ENCODE measurements around the gene IFNAR1. TPM values are rescaled to one million over a fixed set of nuclear protein-coding genes. Genes with fewer than 3 reads are reported as not detected.

Gene IFNAR1
- total RNA-seq, 1 donor from 2014 or later, result 20.4 TPM

DNA sequence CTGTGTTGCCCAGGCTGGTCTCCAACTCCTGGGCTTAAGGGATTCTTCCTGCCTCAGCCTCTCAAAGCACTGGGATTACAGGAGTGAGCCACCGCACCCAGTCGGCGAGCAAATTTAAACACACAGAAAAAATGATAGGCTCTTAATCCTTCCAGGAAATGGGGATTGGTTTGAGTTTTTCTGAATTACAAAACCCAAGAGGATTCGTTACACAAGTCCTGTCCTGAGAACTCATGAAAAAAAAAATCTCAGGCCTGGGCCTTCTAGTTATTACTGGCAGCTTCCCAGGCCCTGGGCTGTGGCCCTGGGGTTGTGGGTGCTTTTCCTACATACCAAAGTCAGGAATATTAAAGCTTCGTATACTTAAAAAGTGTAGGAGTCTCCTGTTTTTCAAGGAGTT is 72.2 kb downstream of the IFNAR1 start:
- no peak for DNase-seq (ENCODE audit: extremely low spot score in 2 of 2)
- no peaks in the 10 kb centered on the region for H3K9me3 ChIP-seq
- H3K27me3 ChIP-seq, result no peaks in the 10 kb centered on the region
- intact Hi-C loops (cut with DNase I), result no loop called here
- no peak overlapping the region for H3K4me3 ChIP-seq
- TF ChIP-seq, protein P1, sequence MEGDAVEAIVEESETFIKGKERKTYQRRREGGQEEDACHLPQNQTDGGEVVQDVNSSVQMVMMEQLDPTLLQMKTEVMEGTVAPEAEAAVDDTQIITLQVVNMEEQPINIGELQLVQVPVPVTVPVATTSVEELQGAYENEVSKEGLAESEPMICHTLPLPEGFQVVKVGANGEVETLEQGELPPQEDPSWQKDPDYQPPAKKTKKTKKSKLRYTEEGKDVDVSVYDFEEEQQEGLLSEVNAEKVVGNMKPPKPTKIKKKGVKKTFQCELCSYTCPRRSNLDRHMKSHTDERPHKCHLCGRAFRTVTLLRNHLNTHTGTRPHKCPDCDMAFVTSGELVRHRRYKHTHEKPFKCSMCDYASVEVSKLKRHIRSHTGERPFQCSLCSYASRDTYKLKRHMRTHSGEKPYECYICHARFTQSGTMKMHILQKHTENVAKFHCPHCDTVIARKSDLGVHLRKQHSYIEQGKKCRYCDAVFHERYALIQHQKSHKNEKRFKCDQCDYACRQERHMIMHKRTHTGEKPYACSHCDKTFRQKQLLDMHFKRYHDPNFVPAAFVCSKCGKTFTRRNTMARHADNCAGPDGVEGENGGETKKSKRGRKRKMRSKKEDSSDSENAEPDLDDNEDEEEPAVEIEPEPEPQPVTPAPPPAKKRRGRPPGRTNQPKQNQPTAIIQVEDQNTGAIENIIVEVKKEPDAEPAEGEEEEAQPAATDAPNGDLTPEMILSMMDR (IDR thresholded peaks at IDR 0.05), result no peak
- TF ChIP-seq POLR2AphosphoS5 (IDR thresholded peaks at IDR 0.05; ENCODE audit: insufficient read depth in 1 of 2, low read depth in 1 of 2) (no peak), POLR2A (IDR thresholded peaks at IDR 0.05) (no peak)
- no peaks in the 10 kb centered on the region for H3K36me3 ChIP-seq
- peaks cover 10% of the 10 kb centered on the region for H3K4me1 ChIP-seq
- no peak overlapping the region for H3K27ac ChIP-seq

DNA sequence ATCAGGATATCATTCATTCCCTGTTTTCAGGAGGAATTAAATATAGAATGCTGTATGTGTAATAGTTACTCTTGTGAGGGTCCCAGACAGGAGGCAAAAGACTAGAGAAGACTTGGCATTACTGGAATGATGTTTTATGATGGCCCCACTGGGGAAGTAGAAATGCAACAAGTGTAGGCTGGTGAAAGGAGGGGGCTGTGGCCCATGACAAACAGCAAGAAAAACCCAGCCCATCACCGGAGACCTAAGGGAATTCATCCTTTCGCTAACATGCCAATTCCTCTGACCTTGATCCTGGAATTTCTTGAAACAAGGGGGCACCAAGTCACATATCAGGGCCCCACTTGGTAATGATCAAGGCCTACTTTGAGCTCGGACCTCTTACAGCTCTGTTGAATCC is 72.9 kb downstream of the IFNAR1 start:
- Histone ChIP-seq H3K36me3 (no peaks in the 10 kb centered on the region), H3K9me3 (no peaks in the 10 kb centered on the region), H3K27ac (no peak overlapping the region), H3K4me3 (no peak overlapping the region), H3K4me1 (peaks cover 17% of the 10 kb centered on the region), H3K27me3 (no peaks in the 10 kb centered on the region)
- no peak for TF ChIP-seq POLR2A (IDR thresholded peaks at IDR 0.05)
- TF ChIP-seq, protein P1 (IDR thresholded peaks at IDR 0.05), result no peak
- TF ChIP-seq POLR2AphosphoS5 (IDR thresholded peaks at IDR 0.05; ENCODE audit: insufficient read depth in 1 of 2, low read depth in 1 of 2), result no peak
- no peak for DNase-seq (ENCODE audit: extremely low spot score in 2 of 2)
- intact Hi-C loops (cut with DNase I), result no loop called here

DNA sequence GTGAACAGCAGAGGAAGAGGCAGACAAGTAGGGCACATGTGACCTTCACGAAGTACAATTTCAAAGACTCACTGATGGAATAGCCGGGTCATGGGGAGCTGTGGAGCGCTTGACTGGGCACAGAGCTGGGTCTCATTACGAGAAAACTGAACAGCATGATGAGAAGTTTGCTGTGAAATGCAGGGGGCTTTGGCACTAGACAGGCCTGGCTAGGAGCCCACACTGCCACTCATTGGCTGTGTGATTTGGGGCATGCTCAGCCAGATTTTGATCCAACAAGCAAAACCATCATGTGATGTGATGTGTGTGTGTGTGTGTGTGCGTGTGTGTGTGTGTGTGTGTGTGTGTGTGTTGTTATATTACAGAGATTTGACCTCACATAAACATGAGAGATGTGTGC is 73.6 kb downstream of the IFNAR1 start:
- intact Hi-C loops (cut with DNase I), result no loop called here
- no peaks in the 10 kb centered on the region for H3K36me3 ChIP-seq
- no peak overlapping the region for H3K4me3 ChIP-seq
- H3K27me3 ChIP-seq, result no peaks in the 10 kb centered on the region
- no peaks in the 10 kb centered on the region for H3K9me3 ChIP-seq
- TF ChIP-seq, protein P1 (IDR thresholded peaks at IDR 0.05), result no peak
- no peak for TF ChIP-seq POLR2AphosphoS5 (IDR thresholded peaks at IDR 0.05; ENCODE audit: insufficient read depth in 1 of 2, low read depth in 1 of 2)
- no peak for TF ChIP-seq POLR2A (IDR thresholded peaks at IDR 0.05)
- DNase-seq (ENCODE audit: extremely low spot score in 2 of 2), result no peak
- H3K4me1 ChIP-seq, result peaks cover 17% of the 10 kb centered on the region
- no peak overlapping the region for H3K27ac ChIP-seq

DNA sequence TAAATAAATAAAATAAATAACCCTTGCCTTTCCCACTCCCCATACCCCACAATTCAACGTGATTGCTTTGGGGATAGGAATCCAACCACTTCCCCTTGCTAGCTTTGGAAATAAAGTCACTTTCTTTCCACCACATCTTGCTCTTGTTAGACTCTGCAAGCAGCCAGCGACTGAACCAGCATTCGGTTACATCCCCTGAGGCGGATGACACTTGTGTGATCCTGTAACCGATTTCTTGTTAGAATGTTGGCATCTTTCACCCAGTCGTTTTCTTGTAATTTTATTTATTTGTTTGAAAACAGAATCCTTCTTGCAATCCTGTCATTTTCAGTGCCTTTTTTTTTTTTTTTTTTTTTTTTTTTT is 76.8 kb downstream of the IFNAR1 start:
- peaks cover 33% of the 10 kb centered on the region for H3K4me1 ChIP-seq
- intact Hi-C loops (cut with DNase I), result no loop called here
- DNase-seq (ENCODE audit: extremely low spot score in 2 of 2), result no peak
- H3K27me3 ChIP-seq, result no peaks in the 10 kb centered on the region
- H3K27ac ChIP-seq, result no peak overlapping the region
- H3K36me3 ChIP-seq, result no peaks in the 10 kb centered on the region
- no peak overlapping the region for H3K4me3 ChIP-seq
- TF ChIP-seq POLR2A (IDR thresholded peaks at IDR 0.05) (no peak), POLR2AphosphoS5 (IDR thresholded peaks at IDR 0.05; ENCODE audit: insufficient read depth in 1 of 2, low read depth in 1 of 2) (no peak)
- TF ChIP-seq, protein P1 (IDR thresholded peaks at IDR 0.05), result no peak
- H3K9me3 ChIP-seq, result no peaks in the 10 kb centered on the region

DNA sequence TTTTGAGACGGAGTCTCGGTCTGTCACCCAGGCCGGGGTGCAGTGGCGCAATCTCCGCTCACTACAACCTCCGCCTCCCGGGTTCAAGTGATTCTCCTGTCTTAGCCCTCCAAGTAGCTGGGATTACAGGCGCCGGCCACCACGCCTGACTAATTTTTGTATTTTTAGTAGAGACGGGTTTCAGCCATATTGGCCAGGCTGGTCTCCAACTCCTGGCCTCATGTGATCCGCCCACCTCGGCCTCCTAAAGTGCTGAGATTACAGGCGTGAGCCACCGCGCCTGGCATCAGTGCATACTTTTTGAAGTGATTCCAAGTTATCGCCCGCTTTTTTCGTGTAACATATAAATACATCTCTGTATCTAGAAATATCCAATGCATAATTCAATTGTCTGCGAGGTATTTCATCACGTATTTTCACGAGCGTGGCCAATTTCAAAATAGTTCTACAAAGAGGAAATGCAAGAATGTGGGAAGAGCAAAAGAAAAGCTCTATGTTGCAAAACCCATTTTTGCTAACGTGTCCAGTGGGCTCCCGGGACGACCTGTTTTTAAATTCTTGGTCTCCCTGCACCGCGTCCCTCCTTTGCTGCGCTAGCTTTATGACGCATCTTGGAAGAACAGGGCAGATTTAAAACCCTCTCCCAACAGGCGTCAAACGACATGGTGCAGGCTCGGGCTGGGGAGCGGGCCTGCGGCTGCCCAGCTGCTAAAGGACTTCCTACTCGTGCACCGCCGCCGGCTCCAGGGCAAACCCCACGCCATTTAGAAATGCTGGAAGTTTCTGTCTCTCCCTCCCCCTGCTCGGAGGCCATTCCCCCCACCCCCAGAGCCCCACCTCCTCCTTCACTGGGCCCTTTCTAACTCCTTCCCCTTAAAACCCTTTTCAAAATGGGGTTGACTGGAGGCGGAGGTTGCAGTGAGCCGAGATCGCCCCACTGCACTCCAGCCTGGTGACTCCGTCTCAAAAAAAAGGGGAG is 77.5 kb downstream of the IFNAR1 start:
- Histone ChIP-seq H3K9me3 (no peaks in the 10 kb centered on the region), H3K4me1 (peaks cover 40% of the 10 kb centered on the region), H3K4me3 (peak overlapping the region; percentile 76), H3K27ac (peak overlapping the region; percentile 94), H3K27me3 (no peaks in the 10 kb centered on the region), H3K36me3 (no peaks in the 10 kb centered on the region)
- TF ChIP-seq, protein P1 (IDR thresholded peaks at IDR 0.05), result no peak
- TF ChIP-seq POLR2AphosphoS5 (IDR thresholded peaks at IDR 0.05; ENCODE audit: insufficient read depth in 1 of 2, low read depth in 1 of 2) (peak; percentile 31 to 62), POLR2A (IDR thresholded peaks at IDR 0.05) (peak in 1 of 2 donors; percentile 14)
- intact Hi-C loops (cut with DNase I), result loop anchor here (2.0 kb wide), 1 partner anchor 17 kb away; no protein-coding TSS in a partner anchor
- DNase-seq (ENCODE audit: extremely low spot score in 2 of 2), result peak in 1 of 2 donors; percentile 96
